ENCODE data around the gene PROZ.
"Not testable (repeated sequence)": the region's sequence is repeated elsewhere in the genome, so short reads cannot be mapped to it uniquely, and the experiment has no call there.

PROZ gene

DNA sequence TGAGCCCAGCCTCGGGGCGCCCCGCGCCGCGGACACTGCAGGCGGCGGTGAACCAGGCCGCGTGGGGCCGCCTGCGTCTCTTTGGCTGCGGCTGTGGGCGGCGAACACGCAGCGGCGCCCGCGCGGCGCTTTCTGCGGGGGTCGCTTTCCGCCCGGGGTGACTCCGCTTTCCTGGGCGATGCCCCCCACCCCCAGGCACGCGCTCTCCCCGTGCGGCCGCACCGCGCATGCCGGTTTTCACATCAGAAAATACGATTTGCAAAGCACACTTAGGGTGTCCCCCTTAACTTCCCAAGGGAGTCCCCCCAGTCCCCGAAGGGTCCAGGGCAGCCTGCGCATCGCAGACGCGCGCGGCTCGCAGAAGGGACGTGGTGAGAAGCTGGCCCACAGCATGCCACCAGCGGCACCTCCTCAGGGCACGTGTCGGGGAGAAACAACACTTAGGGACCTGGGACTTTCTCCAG lies 47.6 kb upstream of the PROZ start:
- Histone ChIP-seq H2BK15ac (ENCODE audit: low read depth, poor library complexity, severe bottlenecking) (no peak overlapping the region), H2AFZ (ENCODE audit: low read depth, low read length) (no peak overlapping the region), H3K4me2 (ENCODE audit: low read length, poor library complexity, severe bottlenecking) (peak overlapping the region; percentile 63), H3K79me1 (replicated peaks; ENCODE audit: low read length, poor library complexity, severe bottlenecking) (no peaks in the 10 kb centered on the region), H3K4me3 (ENCODE audit: insufficient read depth in 1 of 2, low read depth in 1 of 2, low read length in 2 of 2) (peak overlapping the region in 1 of 2 experiments; percentile 53), H4K8ac (ENCODE audit: low read length) (no peak overlapping the region), H3K4me1 (ENCODE audit: control insufficient read depth, insufficient read depth, low read depth, low read length) (peaks cover 8% of the 10 kb centered on the region), H3K4ac (ENCODE audit: low read depth in 1 of 2, low read length in 2 of 2) (no peak overlapping the region), H3K27me3 (ENCODE audit: control insufficient read depth in 1 of 2, insufficient read depth in 1 of 2, low read length in 2 of 2) (peaks cover 27 to 55% of the 10 kb centered on the region in 2 experiments), H3K14ac (ENCODE audit: low read length in 2 of 2) (no peak overlapping the region), H2BK12ac (ENCODE audit: low read length in 2 of 2) (no peak overlapping the region), H4K91ac (ENCODE audit: low read length) (no peak overlapping the region), H3K36me3 (ENCODE audit: control insufficient read depth in 1 of 2, insufficient read depth in 2 of 2, low read depth in 1 of 2, low read length in 2 of 2) (no peaks in the 10 kb centered on the region), H3K9me3 (ENCODE audit: control insufficient read depth, low read length) (no peaks in the 10 kb centered on the region), H3K23ac (ENCODE audit: low read length in 2 of 2) (no peak overlapping the region), H3K27ac (ENCODE audit: low read length, poor library complexity, severe bottlenecking) (no peak overlapping the region), H3K9ac (ENCODE audit: low read length) (no peak overlapping the region), H2AK5ac (ENCODE audit: low read length, severe bottlenecking) (no peak overlapping the region), H2BK120ac (ENCODE audit: low read depth, low read length) (no peak overlapping the region), H2BK5ac (ENCODE audit: low read depth, low read length, poor library complexity, severe bottlenecking) (no peak overlapping the region), H3K18ac (ENCODE audit: low read depth in 1 of 2, low read length in 2 of 2) (no peak overlapping the region)
- no peak for DNase-seq
- WGBS = 40% methylated on average over 46 of the region's 49 CpGs

GRCh38 chr13:113111821-113112220 lies 46.6 kb upstream of the PROZ start:
- H3K9ac ChIP-seq (ENCODE audit: low read length); H3K4me3 ChIP-seq (ENCODE audit: insufficient read depth in 1 of 2, low read depth in 1 of 2, low read length in 2 of 2); H3K23ac ChIP-seq (ENCODE audit: low read length in 2 of 2); H2AK5ac ChIP-seq (ENCODE audit: low read length, severe bottlenecking); DNase-seq; H2BK12ac ChIP-seq (ENCODE audit: low read length in 2 of 2); H3K9me3 ChIP-seq (ENCODE audit: control insufficient read depth, low read length); H2BK15ac ChIP-seq (ENCODE audit: low read depth, poor library complexity, severe bottlenecking); H2AFZ ChIP-seq (ENCODE audit: low read depth, low read length); H2BK120ac ChIP-seq (ENCODE audit: low read depth, low read length); H3K36me3 ChIP-seq (ENCODE audit: control insufficient read depth in 1 of 2, insufficient read depth in 2 of 2, low read depth in 1 of 2, low read length in 2 of 2); H3K4ac ChIP-seq (ENCODE audit: low read depth in 1 of 2, low read length in 2 of 2); H3K79me1 ChIP-seq (replicated peaks; ENCODE audit: low read length, poor library complexity, severe bottlenecking); H3K4me1 ChIP-seq (ENCODE audit: control insufficient read depth, insufficient read depth, low read depth, low read length); H3K14ac ChIP-seq (ENCODE audit: low read length in 2 of 2); H2BK5ac ChIP-seq (ENCODE audit: low read depth, low read length, poor library complexity, severe bottlenecking); H4K8ac ChIP-seq (ENCODE audit: low read length); H3K18ac ChIP-seq (ENCODE audit: low read depth in 1 of 2, low read length in 2 of 2); H4K91ac ChIP-seq (ENCODE audit: low read length); H3K27ac ChIP-seq (ENCODE audit: low read length, poor library complexity, severe bottlenecking); H3K4me2 ChIP-seq (ENCODE audit: low read length, poor library complexity, severe bottlenecking): not testable (repeated sequence)
- WGBS = 88% methylated on average over 5 of the region's 5 CpGs
- peaks cover 29 to 63% of the 10 kb centered on the region in 2 experiments for H3K27me3 ChIP-seq (ENCODE audit: control insufficient read depth in 1 of 2, insufficient read depth in 1 of 2, low read length in 2 of 2)

- WGBS = 68% methylated on average over 1 of the region's 1 CpG
- not testable (repeated sequence) for H3K79me1 ChIP-seq (replicated peaks; ENCODE audit: low read length, poor library complexity, severe bottlenecking); H4K91ac ChIP-seq (ENCODE audit: low read length); H3K4ac ChIP-seq (ENCODE audit: low read depth in 1 of 2, low read length in 2 of 2); H3K23ac ChIP-seq (ENCODE audit: low read length in 2 of 2); H4K8ac ChIP-seq (ENCODE audit: low read length); H2AFZ ChIP-seq (ENCODE audit: low read depth, low read length); H2AK5ac ChIP-seq (ENCODE audit: low read length, severe bottlenecking); DNase-seq; H2BK12ac ChIP-seq (ENCODE audit: low read length in 2 of 2); H3K36me3 ChIP-seq (ENCODE audit: control insufficient read depth in 1 of 2, insufficient read depth in 2 of 2, low read depth in 1 of 2, low read length in 2 of 2); H2BK15ac ChIP-seq (ENCODE audit: low read depth, poor library complexity, severe bottlenecking); H3K18ac ChIP-seq (ENCODE audit: low read depth in 1 of 2, low read length in 2 of 2); H2BK120ac ChIP-seq (ENCODE audit: low read depth, low read length); H3K4me2 ChIP-seq (ENCODE audit: low read length, poor library complexity, severe bottlenecking); H3K9ac ChIP-seq (ENCODE audit: low read length); H3K14ac ChIP-seq (ENCODE audit: low read length in 2 of 2); H3K4me3 ChIP-seq (ENCODE audit: insufficient read depth in 1 of 2, low read depth in 1 of 2, low read length in 2 of 2); H2BK5ac ChIP-seq (ENCODE audit: low read depth, low read length, poor library complexity, severe bottlenecking); H3K27ac ChIP-seq (ENCODE audit: low read length, poor library complexity, severe bottlenecking); H3K9me3 ChIP-seq (ENCODE audit: control insufficient read depth, low read length)
- Histone ChIP-seq H3K27me3 (ENCODE audit: control insufficient read depth in 1 of 2, insufficient read depth in 1 of 2, low read length in 2 of 2) (peaks cover 29 to 63% of the 10 kb centered on the region in 2 experiments), H3K4me1 (ENCODE audit: control insufficient read depth, insufficient read depth, low read depth, low read length) (peaks cover 10% of the 10 kb centered on the region)
These were observed 46.0 kb upstream of the PROZ start for GRCh38 chr13:113112475-113112874.

DNA sequence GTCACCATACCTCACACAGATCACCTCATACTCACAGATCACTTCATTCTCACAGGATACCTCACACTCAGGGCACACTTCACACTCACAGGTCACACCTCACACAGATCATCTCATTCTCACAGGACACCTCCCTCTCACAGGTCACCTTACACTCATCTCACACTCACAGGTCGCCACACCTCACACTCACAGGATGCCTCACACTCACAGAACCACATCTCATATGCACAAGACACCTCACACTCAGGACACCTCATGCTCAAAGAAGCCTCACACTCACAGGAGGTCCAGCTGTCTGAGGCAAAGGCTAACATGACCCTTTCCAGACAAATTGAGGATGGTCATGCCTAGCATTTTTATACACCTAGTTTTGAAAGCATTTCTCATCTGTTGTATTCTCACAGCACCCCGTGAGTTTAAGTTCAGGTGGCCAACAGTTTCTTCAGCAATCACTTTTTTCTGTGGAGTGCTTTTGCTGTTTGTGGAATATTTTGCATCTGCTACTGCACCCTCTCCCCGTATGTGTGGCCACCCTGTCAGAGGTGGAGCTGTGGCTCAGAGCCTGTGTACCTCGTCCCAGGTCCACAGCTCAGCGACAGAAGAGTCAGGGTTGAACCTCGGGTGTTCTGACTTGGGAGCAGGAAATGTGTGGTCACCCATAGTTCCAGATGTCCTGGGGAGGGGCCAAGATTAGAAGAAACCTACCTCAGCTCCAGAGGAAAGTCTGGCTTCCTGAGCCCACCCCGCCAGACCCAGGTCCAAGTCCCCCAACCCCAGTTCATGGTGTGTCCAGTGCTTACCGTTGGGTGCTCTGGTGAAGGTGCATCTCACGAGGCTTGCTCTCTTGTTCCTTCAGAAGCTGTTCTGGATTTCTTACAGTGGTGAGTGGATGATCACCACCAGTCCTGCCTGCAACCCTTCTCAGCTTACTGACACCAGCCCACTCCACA lies 45.3 kb upstream of the PROZ start:
- H3K9me3 ChIP-seq (ENCODE audit: control insufficient read depth, low read length) = no peaks in the 10 kb centered on the region
- no peak overlapping the region for H3K23ac ChIP-seq (ENCODE audit: low read length in 2 of 2)
- H2AK5ac ChIP-seq (ENCODE audit: low read length, severe bottlenecking) = no peak overlapping the region
- no peak overlapping the region for H3K4ac ChIP-seq (ENCODE audit: low read depth in 1 of 2, low read length in 2 of 2)
- H3K18ac ChIP-seq (ENCODE audit: low read depth in 1 of 2, low read length in 2 of 2) = no peak overlapping the region
- no peak overlapping the region for H3K14ac ChIP-seq (ENCODE audit: low read length in 2 of 2)
- H3K4me3 ChIP-seq (ENCODE audit: insufficient read depth in 1 of 2, low read depth in 1 of 2, low read length in 2 of 2) = no peak overlapping the region
- H3K36me3 ChIP-seq (ENCODE audit: control insufficient read depth in 1 of 2, insufficient read depth in 2 of 2, low read depth in 1 of 2, low read length in 2 of 2) = no peaks in the 10 kb centered on the region
- H3K27ac ChIP-seq (ENCODE audit: low read length, poor library complexity, severe bottlenecking) = no peak overlapping the region
- no peak overlapping the region for H3K4me2 ChIP-seq (ENCODE audit: low read length, poor library complexity, severe bottlenecking)
- H3K27me3 ChIP-seq (ENCODE audit: control insufficient read depth in 1 of 2, insufficient read depth in 1 of 2, low read length in 2 of 2) = peaks cover 29 to 64% of the 10 kb centered on the region in 2 experiments
- H3K79me1 ChIP-seq (replicated peaks; ENCODE audit: low read length, poor library complexity, severe bottlenecking) = no peaks in the 10 kb centered on the region
- no peak for DNase-seq
- no peak overlapping the region for H2BK12ac ChIP-seq (ENCODE audit: low read length in 2 of 2)
- no peak overlapping the region for H2BK15ac ChIP-seq (ENCODE audit: low read depth, poor library complexity, severe bottlenecking)
- no peak overlapping the region for H2BK120ac ChIP-seq (ENCODE audit: low read depth, low read length)
- H4K8ac ChIP-seq (ENCODE audit: low read length) = no peak overlapping the region
- peaks cover 10% of the 10 kb centered on the region for H3K4me1 ChIP-seq (ENCODE audit: control insufficient read depth, insufficient read depth, low read depth, low read length)
- no peak overlapping the region for H3K9ac ChIP-seq (ENCODE audit: low read length)
- H2BK5ac ChIP-seq (ENCODE audit: low read depth, low read length, poor library complexity, severe bottlenecking) = no peak overlapping the region
- no peak overlapping the region for H4K91ac ChIP-seq (ENCODE audit: low read length)
- H2AFZ ChIP-seq (ENCODE audit: low read depth, low read length) = no peak overlapping the region
- 83% methylated on average over 9 of the region's 9 CpGs for WGBS
